ENCODE data around the gene CLDN5.

DNA sequence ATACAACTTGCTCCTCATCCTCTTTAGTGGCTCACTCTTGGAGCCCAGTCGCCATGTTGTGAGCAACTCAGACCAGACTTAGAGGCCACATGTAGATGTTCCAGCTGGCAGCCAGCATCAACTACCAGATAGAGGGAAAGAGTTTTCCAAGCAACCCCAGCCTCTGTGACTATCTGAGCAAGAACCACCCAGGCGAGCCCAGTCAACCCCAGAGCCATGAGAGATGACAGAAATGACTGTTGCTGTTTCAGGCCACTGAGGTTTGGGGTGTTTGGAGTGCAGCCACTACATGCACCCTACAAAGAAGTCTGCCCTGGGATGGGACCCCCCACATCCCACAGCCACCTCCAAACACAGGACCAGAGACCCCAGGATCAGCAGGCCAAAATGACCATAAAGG lies 24.8 kb upstream of the CLDN5 start:
- TF ChIP-seq ZNF24 (tag by site-specific recombination; IDR thresholded peaks at IDR 0.05): no peak
- TF ChIP-seq, protein P1, sequence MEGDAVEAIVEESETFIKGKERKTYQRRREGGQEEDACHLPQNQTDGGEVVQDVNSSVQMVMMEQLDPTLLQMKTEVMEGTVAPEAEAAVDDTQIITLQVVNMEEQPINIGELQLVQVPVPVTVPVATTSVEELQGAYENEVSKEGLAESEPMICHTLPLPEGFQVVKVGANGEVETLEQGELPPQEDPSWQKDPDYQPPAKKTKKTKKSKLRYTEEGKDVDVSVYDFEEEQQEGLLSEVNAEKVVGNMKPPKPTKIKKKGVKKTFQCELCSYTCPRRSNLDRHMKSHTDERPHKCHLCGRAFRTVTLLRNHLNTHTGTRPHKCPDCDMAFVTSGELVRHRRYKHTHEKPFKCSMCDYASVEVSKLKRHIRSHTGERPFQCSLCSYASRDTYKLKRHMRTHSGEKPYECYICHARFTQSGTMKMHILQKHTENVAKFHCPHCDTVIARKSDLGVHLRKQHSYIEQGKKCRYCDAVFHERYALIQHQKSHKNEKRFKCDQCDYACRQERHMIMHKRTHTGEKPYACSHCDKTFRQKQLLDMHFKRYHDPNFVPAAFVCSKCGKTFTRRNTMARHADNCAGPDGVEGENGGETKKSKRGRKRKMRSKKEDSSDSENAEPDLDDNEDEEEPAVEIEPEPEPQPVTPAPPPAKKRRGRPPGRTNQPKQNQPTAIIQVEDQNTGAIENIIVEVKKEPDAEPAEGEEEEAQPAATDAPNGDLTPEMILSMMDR (tag by site-specific recombination; IDR thresholded peaks at IDR 0.05): no peak
- no peak for TF ChIP-seq TCF7L2 (IDR thresholded peaks at IDR 0.05; ENCODE audit: borderline replicate concordance, low read depth, low read length)
- no peak for TF ChIP-seq ZNF558 (tag by site-specific recombination; IDR thresholded peaks at IDR 0.05)
- TF ChIP-seq SETDB1 (IDR thresholded peaks at IDR 0.05; ENCODE audit: insufficient read length, low read length): no peak
- TF ChIP-seq ZNF112 (tag by site-specific recombination; IDR thresholded peaks at IDR 0.05): no peak
- TF ChIP-seq ZNF292 (tag by site-specific recombination; IDR thresholded peaks at IDR 0.05; ENCODE audit: borderline replicate concordance, low read depth): no peak
- TF ChIP-seq ZNF148 (tag by site-specific recombination; IDR thresholded peaks at IDR 0.05; ENCODE audit: borderline replicate concordance): no peak
